Fibroblast of the aortic adventitia (primary cell): ENCODE data around the gene PAQR7. TPM values are rescaled to one million over a fixed set of nuclear protein-coding genes. Genes with fewer than 3 reads are reported as not detected.

Source experiments
- DNase-seq: peaks from one replicate; pipeline ENCODE4 v3.0.0-alpha.2; 2010; ENCODE audit warnings: low read depth
- H3K4me3 ChIP-seq: 2 replicates; pipeline ENCODE4 v1.5.1; 2011; ENCODE audit warnings: low read depth, mild to moderate bottlenecking, control low read depth, low read length, moderate library complexity
- total RNA-seq: library from RNA; depleted of rRNA; stranded (reverse); fragments of >200 nt; gene quantifications from 2 replicates; pipeline ENCODE4 v1.2.3, GENCODE V29; 2012; ENCODE audit warnings: low replicate concordance
- TF ChIP-seq, protein P1 (sequence below): IDR thresholded peaks from 2 replicates; pipeline ENCODE4 v1.5.1; 2011; ENCODE audit warnings: mild to moderate bottlenecking, low read length, control low read depth, inconsistent platforms; ENCODE audit not compliant: insufficient read depth

Gene PAQR7
- total RNA-seq, 1 donor, result 6.9 TPM

- TF ChIP-seq, protein P1, sequence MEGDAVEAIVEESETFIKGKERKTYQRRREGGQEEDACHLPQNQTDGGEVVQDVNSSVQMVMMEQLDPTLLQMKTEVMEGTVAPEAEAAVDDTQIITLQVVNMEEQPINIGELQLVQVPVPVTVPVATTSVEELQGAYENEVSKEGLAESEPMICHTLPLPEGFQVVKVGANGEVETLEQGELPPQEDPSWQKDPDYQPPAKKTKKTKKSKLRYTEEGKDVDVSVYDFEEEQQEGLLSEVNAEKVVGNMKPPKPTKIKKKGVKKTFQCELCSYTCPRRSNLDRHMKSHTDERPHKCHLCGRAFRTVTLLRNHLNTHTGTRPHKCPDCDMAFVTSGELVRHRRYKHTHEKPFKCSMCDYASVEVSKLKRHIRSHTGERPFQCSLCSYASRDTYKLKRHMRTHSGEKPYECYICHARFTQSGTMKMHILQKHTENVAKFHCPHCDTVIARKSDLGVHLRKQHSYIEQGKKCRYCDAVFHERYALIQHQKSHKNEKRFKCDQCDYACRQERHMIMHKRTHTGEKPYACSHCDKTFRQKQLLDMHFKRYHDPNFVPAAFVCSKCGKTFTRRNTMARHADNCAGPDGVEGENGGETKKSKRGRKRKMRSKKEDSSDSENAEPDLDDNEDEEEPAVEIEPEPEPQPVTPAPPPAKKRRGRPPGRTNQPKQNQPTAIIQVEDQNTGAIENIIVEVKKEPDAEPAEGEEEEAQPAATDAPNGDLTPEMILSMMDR, result no peak
- no peak overlapping the region for H3K4me3 ChIP-seq
- DNase-seq, result no peak
Measured at GRCh38 chr1:25863486-25864262, 11.8 kb downstream of the PAQR7 start.

DNA sequence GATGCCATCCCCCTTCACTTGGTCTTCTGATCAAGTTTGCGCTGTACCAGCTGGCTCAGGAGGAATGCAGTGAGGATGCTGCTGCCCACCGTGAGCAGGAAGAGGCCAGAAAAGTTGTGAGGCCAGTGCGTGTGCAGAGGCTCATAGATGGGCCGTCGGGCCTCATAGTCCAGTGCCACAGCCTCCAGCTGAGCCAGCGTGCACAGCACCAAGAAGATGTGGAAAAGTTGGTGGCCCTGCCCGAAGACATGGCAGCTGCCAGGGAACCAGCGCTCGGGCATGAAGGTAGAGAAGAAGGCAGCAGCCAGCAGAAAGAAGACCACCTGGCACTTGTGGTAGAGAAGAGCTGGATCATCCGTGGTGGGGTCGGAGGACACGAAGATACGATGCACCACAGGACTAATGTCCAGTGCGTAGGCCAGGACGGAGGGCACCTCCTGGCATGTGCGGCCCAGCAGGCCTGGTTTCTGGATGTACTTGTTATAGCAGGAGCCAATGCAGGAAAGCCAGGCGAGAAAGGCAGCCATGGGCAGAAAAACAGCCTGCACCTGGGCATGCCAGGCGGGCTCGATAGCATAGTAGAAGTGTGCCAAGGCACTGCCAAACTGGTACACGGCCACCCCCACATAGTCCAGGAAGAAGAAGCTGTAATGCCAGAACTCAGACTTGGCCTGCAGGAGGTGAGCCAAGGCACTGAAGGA, 12.6 kb downstream of the PAQR7 start:
- TF ChIP-seq, protein P1, result no peak
- DNase-seq, result no peak
- H3K4me3 ChIP-seq, result no peak overlapping the region

- TF ChIP-seq, protein P1, result no peak
- DNase-seq, result no peak
- H3K4me3 ChIP-seq, result no peak overlapping the region
Measured at GRCh38 chr1:25861316-25862286, 13.9 kb downstream of the PAQR7 start.

DNA sequence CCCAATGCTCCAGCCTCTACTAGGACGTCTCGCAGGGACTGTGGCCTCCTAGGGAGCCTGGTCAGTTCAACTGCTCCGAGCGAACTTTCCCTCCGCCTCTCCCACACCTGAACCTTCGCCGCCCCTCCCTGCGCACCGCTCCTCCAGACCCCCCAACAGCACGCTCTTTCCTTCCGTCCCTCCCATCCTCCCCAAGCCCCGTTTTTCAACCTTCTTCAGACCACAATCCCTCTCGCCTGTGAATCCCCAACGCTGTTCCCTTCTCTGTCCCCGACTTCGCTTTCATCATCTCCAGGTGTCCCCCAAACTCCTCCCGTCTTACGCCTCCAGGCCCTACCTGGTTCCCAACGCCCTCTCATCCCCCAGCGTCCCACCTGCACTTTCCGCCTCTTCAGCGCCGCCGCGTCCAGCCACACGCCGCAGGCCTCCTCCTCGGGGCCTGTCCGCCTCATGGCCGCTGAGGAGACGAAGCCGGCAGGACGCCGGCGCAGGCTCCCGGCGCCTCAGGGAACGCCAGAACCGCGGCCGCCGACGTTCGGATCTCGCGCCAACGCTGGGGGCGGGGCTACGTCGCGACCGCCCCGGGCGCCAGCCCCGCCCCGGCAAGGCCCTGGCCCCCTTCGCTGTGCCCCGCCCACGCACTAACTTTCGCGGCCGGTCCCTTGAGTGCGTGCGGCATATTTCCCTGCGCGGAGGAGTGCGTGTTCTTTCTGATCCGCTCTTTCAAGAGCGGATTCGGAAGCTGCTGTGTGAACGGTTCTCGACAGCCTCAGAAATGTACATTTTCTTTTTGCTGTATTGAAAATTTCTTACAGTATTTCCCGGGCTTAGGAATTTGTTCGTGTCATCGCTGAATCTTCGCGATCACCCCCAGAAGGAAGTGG, 16.4 kb downstream of the PAQR7 start, which contains the start of gene AUNIP:
Gene AUNIP, minus strand, starts transcription at position 552 of the 884 bp plus-strand sequence. Its CDS starts 100 bp downstream, at position 452.
- H3K4me3 ChIP-seq, result peak within 1 kb of the TSS; percentile 77
- TF ChIP-seq, protein P1, result no peak
- peak; percentile 83 for DNase-seq

GRCh38 chr1:25858494-25858893, 17.0 kb downstream of the PAQR7 start:
- no peak for DNase-seq
- peak overlapping the region; percentile 77 for H3K4me3 ChIP-seq
- TF ChIP-seq, protein P1, result no peak

GRCh38 chr1:25856856-25857255, 18.7 kb downstream of the PAQR7 start:
- TF ChIP-seq, protein P1, result no peak
- H3K4me3 ChIP-seq, result no peak overlapping the region
- DNase-seq, result no peak
